Measurements from ENCODE around the gene KRTAP5-9. TPM values are rescaled to one million over a fixed set of nuclear protein-coding genes. Genes with fewer than 3 reads are reported as not detected.
A peak's percentile ranks its signal among the peaks of the same experiment; 100 is the strongest.

The KRTAP5-9 gene
- total and polyA plus RNA-seq, 2 of the 8 experiments (the other 6 are each of a cell fraction or from before 2014, with no cell fraction given), result 0.11 TPM; not detected in 1

DNA sequence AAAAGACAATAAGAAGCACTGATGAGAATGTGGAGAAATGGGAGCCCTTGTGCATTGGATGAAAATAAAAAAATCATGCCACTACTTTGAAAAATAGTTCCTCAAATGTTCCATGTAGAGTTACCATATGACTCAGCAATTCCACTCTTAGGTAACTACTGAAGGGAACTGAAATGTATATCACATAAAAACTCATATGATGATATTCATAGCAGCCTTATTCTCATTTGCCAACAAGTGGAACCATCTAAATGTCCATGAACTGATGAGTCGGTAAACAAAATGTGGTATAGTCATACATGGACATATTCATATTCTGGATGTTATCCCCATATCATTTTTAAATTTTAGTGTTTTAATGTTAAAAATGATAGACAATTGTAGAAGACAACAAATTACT, 3.5 kb downstream of the KRTAP5-9 start:
- no peak overlapping the region for H3K23ac ChIP-seq (ENCODE audit: insufficient read length)
- ChIA-PET POLR2A (ENCODE audit: partially characterized antibody) (no interaction called here), CTCF (ENCODE audit: partially characterized antibody) (interaction anchor here (4.0 kb wide), 1 partner anchor 12 kb away, joined by 15 read pairs; no protein-coding TSS in a partner anchor)
- H2BK15ac ChIP-seq (ENCODE audit: low read length), result no peak overlapping the region
- H2AFZ ChIP-seq (ENCODE audit: low read length), result no peak overlapping the region
- WGBS, 2 experiments (ENCODE audit: extremely low coverage in 1 of 2, insufficient coverage in 1 of 2, insufficient read length in 1 of 2, insufficient replicate concordance in 2 of 2, low coverage in 1 of 2, low lambda C conversion rate in 2 of 2, missing lambda C conversion rate in 1 of 2), result 100% methylated on average over 1 of the region's 1 CpG; no CpG with 5 or more reads in 1 of the 2 experiments
- H4K20me1 ChIP-seq (replicated peaks in 1 of 2; ENCODE audit: control insufficient read depth in 1 of 2, insufficient read depth in 2 of 2, low read length in 2 of 2), result no peaks in the 10 kb centered on the region
- no peaks in the 10 kb centered on the region for H3K36me3 ChIP-seq (ENCODE audit: control insufficient read depth in 2 of 4, insufficient read depth in 4 of 4, low read length in 3 of 4)
- H4K91ac ChIP-seq (replicated peaks; ENCODE audit: insufficient read length, low read length), result no peak overlapping the region
- FAIRE-seq (no peak), DNase-seq (ENCODE audit: low read depth in 1 of 2, low spot score in 2 of 2) (no peak)
- H3K18ac ChIP-seq (ENCODE audit: extremely low read depth, low read length), result no peak overlapping the region
- H3K4me1 ChIP-seq (replicated peaks in 1 of 4; ENCODE audit: control insufficient read depth in 3 of 4, insufficient read depth in 4 of 4, low read length in 3 of 4), result 0 out of 7 replicates have a peak, but pooled peaks cover 0 to 2% (median 0%) of the 10 kb centered on the region in 4 experiments
- no peak overlapping the region for H3K4ac ChIP-seq (replicated peaks; ENCODE audit: insufficient read length, low read depth, low read length)
- H3K27ac ChIP-seq (ENCODE audit: low read depth, low read length), result no peak overlapping the region
- H3K4me2 ChIP-seq (ENCODE audit: insufficient read depth in 1 of 2, low read depth in 2 of 2, low read length in 2 of 2), result no peak overlapping the region
- no peak overlapping the region for H2BK12ac ChIP-seq (ENCODE audit: low read depth, low read length)
- TF ChIP-seq ASH2L (IDR thresholded peaks at IDR 0.05; ENCODE audit: low read length) (no peak), MAFK (IDR thresholded peaks at IDR 0.05; ENCODE audit: low read depth, low read length) (0 out of 2 replicates have a peak, but pooled peaks have one; percentile 19), RNF2 (IDR thresholded peaks at IDR 0.05; ENCODE audit: borderline replicate concordance, low read depth, low read length, missing control alignments, poor library complexity, severe bottlenecking) (no peak), POU5F1 (IDR thresholded peaks at IDR 0.05; ENCODE audit: low read depth, low read length) (no peak), RFX5 (IDR thresholded peaks at IDR 0.05; ENCODE audit: borderline replicate concordance, low read depth, low read length) (no peak), EZH2 (IDR thresholded peaks at IDR 0.05; ENCODE audit: low read depth, low read length, severe bottlenecking) (no peak), SIN3A (conservative IDR thresholded peaks at IDR 0.05 in 1 of 2, IDR thresholded peaks at IDR 0.05 in 1 of 2; ENCODE audit: low read depth in 1 of 2, low read length in 2 of 2) (no peak)
- H3K9ac ChIP-seq (replicated peaks in 1 of 4; ENCODE audit: extremely low read depth in 1 of 4, low read depth in 3 of 4, low read length in 3 of 4), result no peak overlapping the region
- H2BK20ac ChIP-seq (ENCODE audit: low read length), result no peak overlapping the region
- no peak overlapping the region for H4K5ac ChIP-seq (ENCODE audit: insufficient read length, low read depth, low read length)
- H3K9me3 ChIP-seq (ENCODE audit: insufficient read depth in 2 of 2, low read depth in 1 of 2, low read length in 1 of 2), result peaks cover under 1 to 8% of the 10 kb centered on the region in 2 experiments; a peak in 1 of 4 replicates
- peaks cover 2% of the 10 kb centered on the region; the same call in 1 of the 2 replicates for H3K23me2 ChIP-seq (ENCODE audit: low read depth, low read length)
- H3K56ac ChIP-seq (replicated peaks; ENCODE audit: insufficient read length, low read depth, low read length), result no peak overlapping the region
- no peaks in the 10 kb centered on the region for H3K27me3 ChIP-seq (replicated peaks in 1 of 4; ENCODE audit: control insufficient read depth in 3 of 4, extremely low read depth in 1 of 4, insufficient read depth in 3 of 4, low read length in 3 of 4)
- no peak overlapping the region for H2BK120ac ChIP-seq (replicated peaks; ENCODE audit: low read depth, low read length)
- no peak overlapping the region for H2BK5ac ChIP-seq (ENCODE audit: low read depth, low read length)
- no peak overlapping the region for H2AK5ac ChIP-seq (ENCODE audit: low read depth, low read length)
- H3K14ac ChIP-seq (ENCODE audit: insufficient read length), result no peak overlapping the region
- H4K8ac ChIP-seq (ENCODE audit: extremely low read depth, insufficient read depth, low read length), result no peak overlapping the region
- H3K79me1 ChIP-seq (ENCODE audit: low read depth, low read length), result no peaks in the 10 kb centered on the region
- H3K79me2 ChIP-seq (ENCODE audit: control insufficient read depth in 1 of 2, insufficient read depth in 2 of 2, low read length in 2 of 2), result no peaks in the 10 kb centered on the region
- H3K4me3 ChIP-seq (ENCODE audit: extremely low read depth in 1 of 4, insufficient read depth in 2 of 4, low read depth in 3 of 4, low read length in 4 of 4), result no peak overlapping the region

Data from H1 (cell line).